Jurkat, Clone E6-1 (cell line): ENCODE data around the gene CDC25C.
A peak's percentile ranks its signal among the peaks of the same experiment; 100 is the strongest.

Experiments
- DNase-seq: peaks from one replicate; pipeline ENCODE4 v3.0.0-alpha.2; 2011; ENCODE audit warnings: low read depth, low spot score
- H3K4me3 ChIP-seq: 2 replicates; pipeline ENCODE4 v1.5.1; 2011; ENCODE audit warnings: mild to moderate bottlenecking, low read length, control low read depth, moderate library complexity

CDC25C gene

DNA sequence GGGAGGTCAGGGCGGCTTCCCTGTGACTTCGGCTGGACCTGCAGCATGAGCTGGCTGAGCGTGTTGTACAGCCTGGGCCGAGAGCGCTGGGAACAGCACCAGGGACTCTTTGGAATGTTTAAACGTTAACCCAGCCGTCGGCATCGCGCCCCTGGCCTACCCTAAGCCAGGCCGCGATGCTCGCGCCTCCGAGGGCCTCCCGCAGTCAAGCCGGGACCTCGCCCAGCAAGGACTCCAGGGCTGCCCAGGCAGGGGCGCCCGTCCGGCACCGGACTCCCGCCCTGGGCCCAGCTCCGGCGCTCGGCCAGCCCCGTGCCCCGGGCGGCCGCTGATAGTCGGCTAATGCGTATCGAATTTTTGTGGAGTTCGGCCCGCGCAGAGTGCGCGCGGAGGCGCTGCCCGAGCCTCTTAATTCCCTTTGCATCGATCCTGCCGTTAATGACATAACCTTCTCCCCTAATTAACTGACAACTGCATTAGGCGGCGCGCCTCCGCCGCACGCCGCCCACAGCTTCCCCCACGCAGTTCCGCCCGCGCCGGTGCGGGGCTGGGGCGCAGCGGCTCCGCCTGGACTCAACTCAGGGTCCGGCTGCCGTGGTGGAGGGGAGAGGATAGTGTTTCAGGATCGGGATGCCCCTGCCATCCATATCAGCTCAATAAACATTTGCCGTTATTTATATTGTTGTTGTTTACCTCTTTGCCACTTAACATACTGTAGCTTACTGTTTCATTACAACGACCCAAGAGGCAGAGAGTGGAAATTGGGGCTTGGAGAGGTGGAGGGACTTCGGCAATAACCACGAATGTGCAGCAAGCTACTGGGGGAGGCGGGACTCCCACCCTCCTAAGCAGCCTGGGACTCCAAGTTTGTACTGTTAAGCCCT is 89.7 kb downstream of the CDC25C start:
- H3K4me3 ChIP-seq, result no peak overlapping the region
- no peak for DNase-seq

DNA sequence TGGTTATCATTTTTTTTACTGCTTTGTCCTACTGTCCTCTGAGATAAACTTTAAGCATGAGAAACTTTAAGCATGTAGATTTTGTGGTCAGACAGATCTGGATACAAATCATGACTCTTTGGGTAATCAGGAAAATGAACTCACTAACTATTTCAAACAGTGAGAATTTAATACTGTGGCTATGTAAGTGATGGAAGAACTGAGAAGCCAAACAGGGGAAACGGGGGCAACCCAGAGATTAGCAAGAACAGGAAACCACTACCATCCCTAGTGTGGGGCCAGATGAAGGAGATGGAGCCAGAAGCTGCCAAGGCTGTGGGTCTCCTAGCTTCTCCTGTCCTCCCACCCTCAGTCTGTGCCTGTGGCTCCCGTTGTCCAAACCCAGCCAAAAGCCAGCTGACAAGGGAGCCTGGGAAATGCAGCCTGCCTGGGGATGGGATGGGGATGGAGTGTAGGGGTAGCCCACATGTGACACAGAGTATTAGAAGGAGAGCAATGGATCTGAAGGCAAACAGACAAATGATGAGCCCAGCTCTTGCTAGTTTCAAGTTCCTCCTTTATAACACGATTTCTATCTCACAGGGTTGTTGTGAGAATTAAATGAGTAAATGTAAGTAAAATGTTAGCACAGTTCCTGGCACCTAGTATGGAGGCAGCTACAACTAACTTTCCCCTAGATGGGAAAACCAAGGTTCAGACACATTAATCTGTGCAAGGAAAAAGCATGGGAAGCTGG is 90.8 kb downstream of the CDC25C start:
- DNase-seq, result peak; percentile 17
- no peak overlapping the region for H3K4me3 ChIP-seq

DNA sequence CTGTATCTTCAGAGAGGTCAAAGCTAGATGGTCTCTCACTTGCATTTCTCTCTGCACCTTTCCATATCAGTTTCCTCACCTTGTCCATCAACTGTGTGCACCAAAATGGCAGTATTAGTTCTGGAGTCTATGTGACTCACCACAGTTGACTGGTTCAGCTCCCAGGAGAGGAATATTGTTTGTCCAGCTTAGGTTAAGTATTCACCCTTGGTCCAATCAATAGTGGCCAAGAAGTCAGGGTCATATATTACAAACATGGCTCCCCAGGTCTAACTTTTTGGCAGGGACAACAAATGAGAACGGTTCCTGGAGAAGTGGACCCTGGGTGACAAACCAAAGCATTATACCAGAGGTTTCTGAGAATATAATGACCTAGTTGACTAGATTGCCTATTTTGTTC is 93.6 kb downstream of the CDC25C start:
- no peak for DNase-seq
- no peak overlapping the region for H3K4me3 ChIP-seq
